Measurements from ENCODE around the gene TMEM126B.

TMEM126B gene

GRCh38 chr11:85619499-85619898, 8.9 kb upstream of the TMEM126B start:
- TF ChIP-seq GLIS3 (CRISPR knock-in tag; IDR thresholded peaks at IDR 0.05): no peak

GRCh38 chr11:85620256-85620655, 8.1 kb upstream of the TMEM126B start:
- no peak for TF ChIP-seq ARNTL (CRISPR knock-in tag; IDR thresholded peaks at IDR 0.05; ENCODE audit: borderline replicate concordance, low read depth)
- no peak for ATAC-seq

More at GRCh38 chr11:85619499-85619898, 8.9 kb upstream of the TMEM126B start:
- no peak for ATAC-seq

GRCh38 chr11:85626496-85626895, 1.9 kb upstream of the TMEM126B start:
- no peak for ATAC-seq
- TF ChIP-seq CREB5 (CRISPR knock-in tag; IDR thresholded peaks at IDR 0.05; ENCODE audit: low read depth) (no peak), ZFP30 (CRISPR knock-in tag; IDR thresholded peaks at IDR 0.05) (no peak), BACH2 (CRISPR knock-in tag; IDR thresholded peaks at IDR 0.05; ENCODE audit: borderline replicate concordance) (no peak), POU6F1 (CRISPR knock-in tag; IDR thresholded peaks at IDR 0.05; ENCODE audit: borderline replicate concordance, low read depth) (no peak)

- TF ChIP-seq ZFP3 (CRISPR knock-in tag; IDR thresholded peaks at IDR 0.05) (no peak), ZNF565 (CRISPR knock-in tag; conservative IDR thresholded peaks at IDR 0.05; ENCODE audit: low read depth) (no peak), ARNTL (CRISPR knock-in tag; IDR thresholded peaks at IDR 0.05; ENCODE audit: borderline replicate concordance, low read depth) (no peak), CREB5 (CRISPR knock-in tag; IDR thresholded peaks at IDR 0.05; ENCODE audit: low read depth) (no peak), ZNF70 (CRISPR knock-in tag; IDR thresholded peaks at IDR 0.05) (no peak), GLIS3 (CRISPR knock-in tag; IDR thresholded peaks at IDR 0.05) (no peak), PPARA (CRISPR knock-in tag; IDR thresholded peaks at IDR 0.05; ENCODE audit: borderline replicate concordance) (no peak), RARB (CRISPR knock-in tag; IDR thresholded peaks at IDR 0.05) (no peak), BACH2 (CRISPR knock-in tag; IDR thresholded peaks at IDR 0.05; ENCODE audit: borderline replicate concordance) (no peak), ZFP30 (CRISPR knock-in tag; IDR thresholded peaks at IDR 0.05) (no peak), TOX (CRISPR knock-in tag; IDR thresholded peaks at IDR 0.05; ENCODE audit: borderline replicate concordance) (no peak), ESRRG (CRISPR knock-in tag; IDR thresholded peaks at IDR 0.05) (no peak), PATZ1 (CRISPR knock-in tag; IDR thresholded peaks at IDR 0.05; ENCODE audit: borderline replicate concordance) (no peak), ZNF8 (CRISPR knock-in tag; IDR thresholded peaks at IDR 0.05) (no peak), OSR1 (CRISPR knock-in tag; IDR thresholded peaks at IDR 0.05) (no peak), CSRNP3 (CRISPR knock-in tag; IDR thresholded peaks at IDR 0.05) (no peak)
- ATAC-seq: peak; percentile 37
These were observed 928 bp upstream of the TMEM126B start, which contains the start of gene DLG2 for GRCh38 chr11:85627332-85627997. Gene DLG2, minus strand, starts transcription at chr11:85627344.

- ATAC-seq: peak; percentile 34
- no peak for TF ChIP-seq POU6F1 (CRISPR knock-in tag; IDR thresholded peaks at IDR 0.05; ENCODE audit: borderline replicate concordance, low read depth)
- TF ChIP-seq TCF4 (CRISPR knock-in tag; IDR thresholded peaks at IDR 0.05; ENCODE audit: borderline replicate concordance): no peak
- no peak for TF ChIP-seq TOX (CRISPR knock-in tag; IDR thresholded peaks at IDR 0.05; ENCODE audit: borderline replicate concordance)
- no peak for TF ChIP-seq TSHZ2 (CRISPR knock-in tag; IDR thresholded peaks at IDR 0.05)
These were observed 463 bp downstream of the TMEM126B start for GRCh38 chr11:85628771-85629341.

Data from SK-N-SH treated with all-trans-retinoic acid at 6 μM for 48 hours (cell line).